H1 (cell line): ENCODE data around the gene RTP1. TPM values are rescaled to one million over a fixed set of nuclear protein-coding genes. Genes with fewer than 3 reads are reported as not detected.

Experiments
- CTCF ChIA-PET: fragments of 300-600 bp; sonication (Branson Sonifier 250); formaldehyde crosslinking; loops from one replicate; lab custom pipeline; 2021; ENCODE audit not compliant: partially characterized antibody; lab: Charles Lee
- POLR2A ChIA-PET: fragments of 300-600 bp; sonication (Branson Sonifier 250); formaldehyde crosslinking; loops from one replicate; lab custom pipeline; 2021; ENCODE audit warnings: inconsistent platforms; ENCODE audit not compliant: partially characterized antibody; lab: Charles Lee
- DNase-seq, 2 experiments: peaks; one replicate each; pipeline versions ENCODE4 v3.0.0 to v3.0.0-alpha.2; 2010 to 2022; ENCODE audit warnings: low spot score in 2 of 2, low read depth in 1 of 2, mixed read lengths in 1 of 2
- FAIRE-seq: peaks from 2 replicates; lab custom pipeline; 2011; peaks lifted over from hg19 to GRCh38; lab: Jason Lieb, UNC
- H2AFZ ChIP-seq: 2 replicates; pipeline ENCODE4 v1.8.1; 2012; ENCODE audit warnings: low read length, inconsistent platforms
- H2AK5ac ChIP-seq: 2 replicates; pipeline ENCODE4 v1.6.1; 2013; ENCODE audit warnings: low read depth, low read length
- H2BK120ac ChIP-seq: replicated peaks from 2 replicates; pipeline ENCODE3; 2013; ENCODE audit warnings: low read depth, low read length, inconsistent platforms
- H2BK12ac ChIP-seq: 2 replicates; pipeline ENCODE4 v1.6.1; 2013; ENCODE audit warnings: low read depth, low read length
- H2BK15ac ChIP-seq: 2 replicates; pipeline ENCODE4 v1.6.1; 2013; ENCODE audit warnings: low read length
- H2BK20ac ChIP-seq: 2 replicates; pipeline ENCODE4 v1.6.1; 2013; ENCODE audit warnings: low read length
- H2BK5ac ChIP-seq: 2 replicates; pipeline ENCODE4 v1.6.1; 2013; ENCODE audit warnings: low read depth, low read length
- H3K14ac ChIP-seq: 2 replicates; pipeline ENCODE4 v1.6.1; 2013; ENCODE audit warnings: inconsistent platforms; ENCODE audit not compliant: insufficient read length
- H3K18ac ChIP-seq: 2 replicates; pipeline ENCODE4 v1.6.1; 2013; ENCODE audit warnings: low read length; ENCODE audit errors: extremely low read depth
- H3K23ac ChIP-seq: 2 replicates; pipeline ENCODE4 v1.6.1; 2013; ENCODE audit warnings: inconsistent platforms; ENCODE audit not compliant: insufficient read length
- H3K23me2 ChIP-seq: 2 replicates; pipeline ENCODE4 v1.6.1; 2013; ENCODE audit warnings: low read depth, low read length
- H3K27ac ChIP-seq: 2 replicates; pipeline ENCODE4 v1.6.1; 2011; ENCODE audit warnings: low read depth, low read length, inconsistent platforms
- H3K27me3 ChIP-seq, 4 experiments: replicated peaks in 1 of 4; 1 replicate in 1 of 4; 2 replicates in 3 of 4; pipeline versions ENCODE4 v1.6.1 to v1.8.1; 2011 to 2013; ENCODE audit warnings: low read length in 3 of 4, mild to moderate bottlenecking in 3 of 4, inconsistent platforms in 2 of 4, mixed read lengths in 2 of 4, moderate library complexity in 1 of 4; ENCODE audit not compliant: control insufficient read depth in 3 of 4, insufficient read depth in 3 of 4; ENCODE audit errors: extremely low read depth in 1 of 4
- H3K36me3 ChIP-seq, 4 experiments: 2 replicates each; pipeline versions ENCODE4 v1.6.1 to v1.8.1; 2011 to 2013; ENCODE audit warnings: mild to moderate bottlenecking in 4 of 4, low read length in 3 of 4, moderate library complexity in 2 of 4, control low read depth in 1 of 4, inconsistent platforms in 1 of 4; ENCODE audit not compliant: insufficient read depth in 4 of 4, control insufficient read depth in 2 of 4
- H3K4ac ChIP-seq: replicated peaks from 2 replicates; pipeline ENCODE3; 2013; ENCODE audit warnings: low read length, low read depth, mixed read lengths, inconsistent platforms; ENCODE audit not compliant: insufficient read length
- H3K4me1 ChIP-seq, 4 experiments: replicated peaks in 1 of 4; 1 replicate in 1 of 4; 2 replicates in 3 of 4; pipeline versions ENCODE4 v1.6.1 to v1.8.1; 2011 to 2013; ENCODE audit warnings: low read length in 3 of 4, inconsistent platforms in 2 of 4, mixed read lengths in 1 of 4; ENCODE audit not compliant: insufficient read depth in 4 of 4, control insufficient read depth in 3 of 4
- H3K4me2 ChIP-seq, 2 experiments: 2 replicates each; pipeline versions ENCODE4 v1.6.1 to v1.8.1; 2011 to 2013; ENCODE audit warnings: low read depth in 2 of 2, low read length in 2 of 2, control low read depth in 1 of 2, inconsistent platforms in 1 of 2, mild to moderate bottlenecking in 1 of 2; ENCODE audit not compliant: insufficient read depth in 1 of 2
- H3K4me3 ChIP-seq, 4 experiments: fragments of 200-600, 300-600 bp in 1 of 4; sonication (generic), shearing (Covaris generic), sonication (Bioruptor Twin) in 1 of 4; 2 replicates each; pipeline versions ENCODE4 v1.5.1 to v1.8.1; 2011 to 2016; ENCODE audit warnings: low read length in 4 of 4, low read depth in 3 of 4, control low read depth in 2 of 4, inconsistent platforms in 2 of 4, mild to moderate bottlenecking in 2 of 4, mixed read lengths in 1 of 4, moderate library complexity in 1 of 4; ENCODE audit not compliant: insufficient read depth in 2 of 4; ENCODE audit errors: extremely low read depth in 1 of 4
- H3K56ac ChIP-seq: replicated peaks from 2 replicates; pipeline ENCODE3; 2013; ENCODE audit warnings: low read depth, mild to moderate bottlenecking, mixed read lengths, low read length, inconsistent platforms; ENCODE audit not compliant: insufficient read length
- H3K79me1 ChIP-seq: 2 replicates; pipeline ENCODE4 v1.6.1; 2013; ENCODE audit warnings: low read depth, low read length, control low read depth
- H3K79me2 ChIP-seq, 2 experiments: 2 replicates each; pipeline versions ENCODE4 v1.6.1 to v1.8.1; 2012 to 2013; ENCODE audit warnings: low read length in 2 of 2, mild to moderate bottlenecking in 2 of 2, inconsistent platforms in 1 of 2; ENCODE audit not compliant: insufficient read depth in 2 of 2, control insufficient read depth in 1 of 2
- H3K9ac ChIP-seq, 4 experiments: replicated peaks in 1 of 4; 1 replicate in 1 of 4; 2 replicates in 3 of 4; pipeline versions ENCODE4 v1.6.1 to v1.8.1; 2011 to 2013; ENCODE audit warnings: low read depth in 3 of 4, low read length in 3 of 4, control low read depth in 2 of 4, mild to moderate bottlenecking in 2 of 4, moderate library complexity in 2 of 4, inconsistent platforms in 1 of 4; ENCODE audit errors: extremely low read depth in 1 of 4
- H3K9me3 ChIP-seq, 2 experiments: 2 replicates each; pipeline versions ENCODE4 v1.6.1 to v1.8.1; 2012 to 2013; ENCODE audit warnings: mild to moderate bottlenecking in 2 of 2, moderate library complexity in 2 of 2, control low read depth in 1 of 2, inconsistent platforms in 1 of 2, low read depth in 1 of 2, low read length in 1 of 2, mixed read lengths in 1 of 2; ENCODE audit not compliant: insufficient read depth in 2 of 2
- H4K20me1 ChIP-seq, 2 experiments: replicated peaks in 1 of 2; 2 replicates each; pipeline versions ENCODE3 to v1.8.1; 2011 to 2013; ENCODE audit warnings: inconsistent platforms in 2 of 2, low read length in 2 of 2, mild to moderate bottlenecking in 1 of 2; ENCODE audit not compliant: insufficient read depth in 2 of 2, control insufficient read depth in 1 of 2
- H4K5ac ChIP-seq: 2 replicates; pipeline ENCODE4 v1.6.1; 2013; ENCODE audit warnings: low read length, low read depth, mixed read lengths, inconsistent platforms; ENCODE audit not compliant: insufficient read length
- H4K8ac ChIP-seq: 2 replicates; pipeline ENCODE4 v1.8.0; 2013; ENCODE audit warnings: mild to moderate bottlenecking, moderate library complexity, low read length, inconsistent platforms; ENCODE audit not compliant: insufficient read depth; ENCODE audit errors: extremely low read depth
- H4K91ac ChIP-seq: replicated peaks from 2 replicates; pipeline ENCODE3; 2013; ENCODE audit warnings: low read length, mixed read lengths, inconsistent platforms; ENCODE audit not compliant: insufficient read length
- ATF3 ChIP-seq: IDR thresholded peaks from 2 replicates; pipeline ENCODE4 v1.6.1; 2011; ENCODE audit warnings: low read depth, mild to moderate bottlenecking, low read length; ENCODE audit not compliant: insufficient read depth
- CHD1 ChIP-seq: IDR thresholded peaks from 2 replicates; pipeline ENCODE4 v1.6.1; 2012; ENCODE audit warnings: low read depth, low read length, improper control_type of control experiment
- PHF8 ChIP-seq: fragments of 200-600 bp; sonication (generic); conservative IDR thresholded peaks from 2 replicates; pipeline ENCODE4 v1.7.1; 2012; ENCODE audit warnings: low read depth, mild to moderate bottlenecking, inconsistent platforms, low read length, moderate library complexity
- POLR2AphosphoS5 ChIP-seq: IDR thresholded peaks from 2 replicates; pipeline ENCODE4 v1.6.1; 2011; ENCODE audit warnings: low read depth, low read length
- TAF7 ChIP-seq: optimal IDR thresholded peaks from 2 replicates; pipeline ENCODE3; 2011; ENCODE audit warnings: low read depth, mild to moderate bottlenecking, inconsistent platforms, low read length, moderate library complexity, borderline replicate concordance
- TEAD4 ChIP-seq: IDR thresholded peaks from 2 replicates; pipeline ENCODE4 v1.6.1; 2012; ENCODE audit warnings: low read depth, low read length, inconsistent platforms, mixed read lengths
- WGBS, 2 experiments: shearing (Covaris generic) in 1 of 2; methylation state at CpG; one replicate each; pipeline versions ENCODE4 v1.1.6 to v1.1.7; 2013 to 2015; ENCODE audit warnings: low lambda C conversion rate in 2 of 2, mixed read lengths in 2 of 2, inconsistent platforms in 1 of 2, low coverage in 1 of 2, missing lambda C conversion rate in 1 of 2; ENCODE audit not compliant: insufficient replicate concordance in 2 of 2, insufficient coverage in 1 of 2, insufficient read length in 1 of 2; ENCODE audit errors: extremely low coverage in 1 of 2, missing lambda C conversion rate in 1 of 2; 5-methylcytosine and 5-hydroxymethylcytosine counted together
- polyA plus RNA-seq, 7 experiments: library from polyadenylated mRNA; depleted of rRNA in 3 of 7; stranded (reverse) in 5 of 7; unstranded in 2 of 7; fragments of >200 nt in 5 of 7; fragments of 200-250 nt in 2 of 7; gene quantifications; 1 replicate in 5 of 7; 2 replicates in 1 of 7; 4 replicates in 1 of 7; pipeline versions ENCODE4 v1.2.1 to v1.2.3, GENCODE V29; 2011 to 2013; ENCODE audit warnings: missing spikeins in 2 of 7, mixed read lengths in 2 of 7
- total RNA-seq: library from RNA; stranded (reverse); fragmentation: NEBNext Ultra II Directional; extraction: Animal tissue kit (Norgen Biotek cat#: 25700); gene quantifications from 2 replicates; pipeline ENCODE4 v1.2.1, GENCODE V29; 2021

RTP1 gene
- total and polyA plus RNA-seq, 2 of the 8 experiments (the other 6 are each of a cell fraction or from before 2014, with no cell fraction given), result 2.9 to 3.0 TPM

- POLR2A ChIA-PET, result interaction anchor here (1.3 to 2.0 kb wide), 6 partner anchors 10 to 24 kb away, joined by 4 to 6 read pairs (median 5); partner anchors contain the start of gene RPL39L
- Histone ChIP-seq H3K27me3 (no peaks in the 10 kb centered on the region), H3K9ac (no peak overlapping the region), H2BK5ac (no peak overlapping the region), H4K8ac (no peak overlapping the region), H3K14ac (no peak overlapping the region), H2BK20ac (no peak overlapping the region), H3K23me2 (no peaks in the 10 kb centered on the region), H4K5ac (no peak overlapping the region), H3K79me2 (peaks cover 0 to 14% of the 10 kb centered on the region in 2 experiments; a peak in 2 of 4 replicates), H3K4me1 (no peaks in the 10 kb centered on the region), H4K91ac (no peak overlapping the region), H2AFZ (no peak overlapping the region), H4K20me1 (no peaks in the 10 kb centered on the region), H3K9me3 (peaks cover 5 to 9% of the 10 kb centered on the region in 2 experiments; a peak in 3 of 4 replicates), H2AK5ac (no peak overlapping the region), H3K4ac (no peak overlapping the region), H3K18ac (no peak overlapping the region), H2BK120ac (no peak overlapping the region), H3K56ac (no peak overlapping the region), H2BK15ac (no peak overlapping the region), H3K79me1 (no peaks in the 10 kb centered on the region), H2BK12ac (no peak overlapping the region), H3K4me3 (no peak overlapping the region), H3K27ac (no peak overlapping the region), H3K4me2 (no peak overlapping the region), H3K36me3 (peaks cover 0 to 10% (median 3%) of the 10 kb centered on the region in 4 experiments; a peak in 3 of 8 replicates), H3K23ac (no peak overlapping the region)
- FAIRE-seq, result no peak
- CTCF ChIA-PET, result interaction anchor here (0.6 to 6.1 kb wide), 26 partner anchors 10 to 657 kb away, joined by 3 to 95 read pairs (median 3); partner anchors contain the start of gene RPL39L
- no peak for TF ChIP-seq CHD1
- TF ChIP-seq PHF8, result no peak
- no peak for TF ChIP-seq TAF7
- TF ChIP-seq TEAD4, result no peak
- no peak for TF ChIP-seq POLR2AphosphoS5
- no peak for TF ChIP-seq ATF3
- no peak for DNase-seq
- 96% methylated on average over 7 of the region's 7 CpGs; no CpG with 5 or more reads in 1 of the 2 experiments for WGBS, 2 experiments
Observed at GRCh38 chr3:187150186-187150585, 47.1 kb upstream of the RTP1 start.
